ENCODE data around the gene FOXD3.

Gene FOXD3

DNA sequence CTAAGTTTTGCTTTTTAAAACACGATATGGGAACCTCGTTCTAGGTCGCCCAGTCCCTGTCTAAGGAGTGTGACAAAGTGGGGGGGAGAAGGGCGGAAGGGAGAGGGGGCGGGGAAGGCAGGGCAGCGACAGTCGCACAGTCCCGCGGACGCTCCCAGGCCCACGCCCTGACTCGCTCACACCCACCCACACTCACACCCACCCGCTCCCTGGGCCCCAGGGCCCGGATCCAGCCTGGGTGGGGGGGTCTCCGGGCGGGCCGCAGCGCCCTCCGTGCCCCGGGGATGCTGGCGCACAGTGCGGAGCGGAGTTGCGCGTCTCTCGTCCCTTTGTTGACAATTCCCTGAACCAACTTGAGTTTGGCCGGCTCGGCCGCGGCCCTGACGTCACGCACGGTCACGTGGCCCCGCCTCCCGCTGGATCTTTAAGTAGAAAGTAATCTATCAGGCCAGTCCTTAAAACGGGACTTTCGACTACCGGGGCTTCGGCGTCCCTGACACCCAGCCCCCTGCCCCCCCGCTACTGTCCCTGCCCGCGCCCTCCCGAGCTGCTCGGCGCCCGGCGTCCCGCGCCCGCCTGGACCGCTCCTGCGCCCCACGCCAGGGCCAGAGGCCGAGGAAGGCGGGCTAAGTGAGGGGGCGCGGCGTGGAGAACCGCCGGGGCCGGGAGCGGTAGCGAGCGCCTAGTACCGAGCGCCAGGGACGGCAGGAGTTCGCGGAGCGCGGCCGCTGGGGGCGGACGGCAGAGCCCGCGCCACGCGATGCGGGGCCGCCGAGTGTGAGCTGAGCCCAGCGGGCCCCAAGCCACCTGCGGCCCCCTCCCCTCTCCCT, at the start of gene FOXD3:
Gene FOXD3 (plus strand): TSS at position 454 of the 830 bp plus-strand sequence. CDS start 492 bp downstream, outside the sequence.
- no peak for DNase-seq (ENCODE audit: low read depth in 2 of 2)

DNA sequence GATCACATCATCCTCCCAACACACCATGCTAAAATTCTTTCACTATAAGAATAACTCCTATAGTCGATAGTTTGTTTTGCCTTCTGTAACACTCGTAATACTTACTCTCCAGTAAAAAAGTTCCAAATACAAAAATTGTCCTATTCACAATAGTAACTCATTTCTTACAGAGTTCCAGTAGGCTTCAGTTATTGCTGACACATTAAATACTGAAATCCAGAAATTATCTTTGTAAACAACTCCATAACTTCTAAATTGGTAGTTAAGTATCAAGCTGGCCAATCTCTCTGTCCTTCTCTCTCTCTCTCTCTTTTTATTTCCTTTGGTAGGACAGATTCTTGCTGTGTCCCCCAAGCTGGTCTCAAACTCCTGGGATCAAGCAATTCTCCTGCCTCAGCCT, 49.6 kb upstream of the FOXD3 start:
- no peak for DNase-seq (ENCODE audit: low read depth in 2 of 2)

DNA sequence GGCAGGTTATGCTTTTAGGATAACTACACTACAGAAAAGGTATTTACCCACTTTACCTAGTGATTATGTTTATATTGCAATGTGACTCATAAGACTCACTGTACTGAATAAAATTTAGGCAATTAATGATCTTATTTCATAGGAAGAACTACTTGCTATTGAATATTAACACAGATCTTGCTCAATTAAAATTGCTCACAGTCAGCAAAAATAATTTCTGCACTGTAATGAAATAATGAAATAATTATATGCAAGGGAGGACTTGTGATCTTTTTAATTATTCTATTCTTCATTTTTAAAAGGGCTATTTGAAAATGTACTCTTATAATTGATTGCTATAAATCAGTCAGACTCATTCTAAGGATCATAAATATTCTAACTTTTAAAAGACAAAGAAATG, 48.0 kb upstream of the FOXD3 start:
- DNase-seq (ENCODE audit: low read depth in 2 of 2): no peak

DNA sequence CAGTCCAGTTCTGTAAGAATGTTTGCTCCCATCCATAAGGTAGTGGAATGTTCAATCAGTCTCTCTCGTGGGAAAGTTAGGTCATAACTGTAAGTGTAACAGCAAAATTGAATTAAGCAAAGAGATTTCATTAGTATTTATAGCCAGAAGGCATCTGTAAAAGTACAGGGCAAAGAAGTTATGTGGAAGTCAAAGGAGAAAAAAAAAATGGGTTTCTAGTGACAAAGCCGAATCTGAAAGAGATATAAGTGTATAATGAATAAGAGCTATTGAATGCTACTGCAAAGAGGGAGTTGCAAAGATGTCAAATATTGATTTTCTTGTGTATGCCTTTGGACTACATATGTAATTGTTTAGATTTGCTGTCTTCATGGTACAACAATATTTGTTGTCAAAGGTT, 47.4 kb upstream of the FOXD3 start:
- DNase-seq (ENCODE audit: low read depth in 2 of 2): no peak

DNA sequence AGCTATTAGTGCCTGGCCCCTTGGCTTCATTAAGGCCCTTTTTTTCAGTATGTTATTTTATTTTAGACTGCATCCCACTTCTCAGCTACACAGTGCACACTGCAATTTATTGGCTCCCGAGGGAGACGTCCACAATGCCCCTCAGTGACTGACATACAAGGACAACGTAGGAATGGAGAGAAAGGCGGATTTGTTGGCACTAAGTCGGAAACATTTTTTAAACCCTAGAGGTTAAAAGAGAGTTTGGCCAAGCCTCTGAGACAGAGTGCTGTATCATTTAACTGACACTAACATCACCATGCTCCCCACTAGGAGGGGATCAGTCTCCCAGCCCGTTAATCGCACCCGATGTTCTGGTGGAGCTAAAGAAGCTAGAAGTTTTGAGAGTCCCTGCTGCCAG, 45.7 kb upstream of the FOXD3 start:
- no peak for DNase-seq (ENCODE audit: low read depth in 2 of 2)

DNA sequence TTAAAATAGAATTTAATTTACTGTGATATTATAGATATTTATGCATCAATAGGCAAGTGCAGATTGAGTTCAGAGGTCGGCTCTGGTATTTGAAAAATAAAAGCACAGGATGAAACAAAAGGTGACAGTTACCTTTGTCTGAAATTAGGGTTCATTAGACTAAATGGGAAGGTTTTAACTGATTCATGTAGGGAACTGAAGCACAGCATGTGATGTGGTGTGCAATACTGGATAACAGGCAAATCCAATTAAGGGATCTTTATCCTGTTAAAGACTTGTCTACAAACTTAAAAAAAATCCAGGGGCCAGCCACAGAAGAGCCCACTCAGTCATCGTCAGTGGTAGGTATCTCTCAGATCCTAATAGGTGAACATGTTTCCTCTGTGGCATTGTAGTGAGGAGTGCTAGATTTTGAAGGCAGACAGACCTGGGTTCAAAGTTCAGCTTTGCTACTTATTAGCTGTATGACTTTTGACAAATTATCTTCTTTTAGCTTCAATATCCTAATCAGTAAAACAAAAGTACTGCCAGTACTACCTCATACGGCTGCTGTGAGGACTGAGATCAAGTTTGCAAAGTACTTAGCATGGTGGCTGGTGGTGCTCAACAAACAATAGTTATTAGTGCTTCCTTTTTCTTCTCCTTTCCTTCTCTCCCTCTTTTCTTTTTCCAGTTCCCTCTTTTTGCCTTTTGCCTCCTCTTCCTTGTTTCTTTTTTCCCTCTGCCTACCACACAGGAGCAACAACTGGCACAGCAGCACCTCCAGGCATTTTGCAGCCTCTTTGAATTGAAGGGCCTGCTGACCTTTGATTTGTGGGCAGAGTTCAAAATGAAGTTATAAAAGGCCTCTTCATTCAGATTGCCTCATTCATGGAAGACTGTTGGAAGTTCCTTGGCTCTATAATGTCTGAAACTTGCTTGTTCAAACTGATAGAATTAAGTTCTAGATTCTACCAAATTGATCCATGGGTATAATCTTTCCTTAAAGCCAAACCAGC, 44.9 kb upstream of the FOXD3 start:
- no peak for DNase-seq (ENCODE audit: low read depth in 2 of 2)

DNA sequence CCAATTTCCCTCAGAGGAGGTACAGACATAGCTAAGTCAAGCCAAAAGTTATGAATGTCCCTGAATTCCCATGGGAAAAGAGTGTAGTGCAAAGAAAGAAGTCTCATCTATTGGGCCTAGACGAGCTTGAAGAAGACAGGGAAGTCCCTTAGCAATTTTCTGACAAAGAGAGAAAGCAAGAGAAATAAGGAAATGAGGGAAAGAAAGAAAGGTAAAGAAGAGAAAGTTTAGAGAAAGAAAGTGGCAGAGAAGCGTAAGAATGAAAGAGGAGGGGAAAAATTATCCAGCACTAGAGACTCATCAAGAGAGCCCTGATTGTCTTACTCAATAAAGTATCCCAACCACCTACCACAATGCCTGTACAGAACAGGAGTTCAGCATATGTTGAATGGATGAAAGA, 40.6 kb upstream of the FOXD3 start:
- DNase-seq (ENCODE audit: low read depth in 2 of 2): no peak

DNA sequence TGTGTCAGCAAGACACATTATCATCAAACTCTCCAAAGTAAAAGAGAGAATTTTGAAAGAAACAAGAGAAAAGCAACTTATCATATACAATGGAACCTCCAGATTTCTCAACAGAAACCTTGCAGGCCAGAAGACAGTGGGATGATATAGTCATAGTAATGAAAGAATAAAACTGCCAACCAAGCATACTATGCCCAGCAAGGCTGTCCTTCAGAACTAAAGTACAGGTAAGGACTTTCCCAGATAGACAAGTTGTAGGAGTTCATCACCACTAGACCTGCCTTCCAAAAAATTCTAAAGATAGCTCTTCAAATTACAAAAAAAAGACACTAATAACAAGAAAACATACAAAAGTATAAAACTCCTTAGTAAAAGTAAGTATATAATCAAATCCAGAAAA, 33.2 kb upstream of the FOXD3 start:
- no peak for DNase-seq (ENCODE audit: low read depth in 2 of 2)

DNA sequence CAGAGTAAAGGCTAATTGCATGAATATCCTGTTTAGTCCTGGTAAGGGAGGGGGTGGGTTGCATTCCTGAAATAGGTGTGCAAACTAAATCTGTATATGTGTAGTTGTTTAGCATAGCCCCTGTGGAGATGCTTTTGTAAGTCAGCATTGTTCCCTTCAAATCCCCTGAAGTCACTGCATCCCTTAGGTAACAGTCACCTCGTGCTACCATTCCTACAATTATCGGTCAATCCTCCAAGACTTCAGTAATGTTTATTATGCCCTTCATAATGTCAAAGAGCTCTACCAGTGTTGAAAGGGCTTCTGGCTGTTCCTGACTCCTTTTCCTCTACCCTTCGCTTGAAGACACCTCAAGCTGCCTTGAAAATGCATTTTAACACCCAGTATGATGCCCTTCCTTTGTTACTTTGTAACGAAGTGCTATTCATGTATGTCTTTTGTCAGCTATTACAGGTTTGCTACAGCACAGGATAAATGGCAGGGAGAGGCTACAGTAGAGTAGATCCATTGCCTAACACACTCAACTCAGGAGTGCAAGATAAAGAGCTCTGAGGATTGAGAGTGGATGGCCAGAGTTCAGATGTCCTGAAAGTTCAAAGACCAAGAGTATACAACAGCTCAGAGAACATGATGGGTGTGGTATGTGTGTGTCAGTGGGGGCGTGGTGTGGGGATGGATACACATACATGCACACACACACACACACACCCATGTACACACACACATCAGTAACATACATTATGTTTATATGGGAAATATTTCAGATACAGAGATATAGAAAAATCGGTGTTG, 27.4 kb upstream of the FOXD3 start:
- no peak for DNase-seq (ENCODE audit: low read depth in 2 of 2)

DNA sequence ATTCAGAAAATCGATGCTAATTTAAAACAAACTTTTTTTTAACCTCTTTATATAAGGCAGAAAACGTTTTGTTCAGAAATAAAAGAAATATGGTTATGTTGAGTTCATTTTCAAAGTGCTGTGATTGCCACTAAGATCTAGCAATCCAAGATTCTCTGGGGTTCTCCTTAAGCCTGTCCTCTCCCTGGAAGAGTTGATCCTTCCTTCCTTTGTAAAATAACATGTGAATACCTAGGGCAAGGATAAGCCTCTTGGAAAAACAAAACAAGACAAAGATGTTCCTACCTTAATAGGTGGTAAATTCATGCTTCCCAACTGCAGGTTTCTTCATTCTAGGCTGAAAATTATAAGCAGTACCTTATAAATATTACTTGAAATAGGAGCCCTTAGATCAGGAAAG, 18.0 kb upstream of the FOXD3 start:
- no peak for DNase-seq (ENCODE audit: low read depth in 2 of 2)

DNA sequence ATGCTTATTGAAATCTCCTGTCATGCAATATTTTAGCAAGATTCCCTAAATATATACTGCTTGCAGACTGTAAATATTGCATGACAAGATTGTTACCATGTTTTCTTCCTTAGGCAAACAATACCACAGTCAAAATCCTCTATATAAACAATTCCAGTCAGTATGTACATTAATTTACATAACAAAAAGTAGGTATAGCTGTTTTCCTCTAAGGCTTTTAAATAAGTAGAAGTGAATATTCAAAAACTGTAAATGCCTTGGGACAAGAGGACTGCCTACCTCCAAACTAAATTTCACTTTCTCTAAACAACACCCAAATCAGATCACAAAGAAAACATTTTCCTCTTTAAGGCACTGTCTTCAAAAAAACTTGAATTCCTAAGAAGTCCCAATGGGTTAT, 17.3 kb upstream of the FOXD3 start:
- DNase-seq (ENCODE audit: low read depth in 2 of 2): no peak

DNA sequence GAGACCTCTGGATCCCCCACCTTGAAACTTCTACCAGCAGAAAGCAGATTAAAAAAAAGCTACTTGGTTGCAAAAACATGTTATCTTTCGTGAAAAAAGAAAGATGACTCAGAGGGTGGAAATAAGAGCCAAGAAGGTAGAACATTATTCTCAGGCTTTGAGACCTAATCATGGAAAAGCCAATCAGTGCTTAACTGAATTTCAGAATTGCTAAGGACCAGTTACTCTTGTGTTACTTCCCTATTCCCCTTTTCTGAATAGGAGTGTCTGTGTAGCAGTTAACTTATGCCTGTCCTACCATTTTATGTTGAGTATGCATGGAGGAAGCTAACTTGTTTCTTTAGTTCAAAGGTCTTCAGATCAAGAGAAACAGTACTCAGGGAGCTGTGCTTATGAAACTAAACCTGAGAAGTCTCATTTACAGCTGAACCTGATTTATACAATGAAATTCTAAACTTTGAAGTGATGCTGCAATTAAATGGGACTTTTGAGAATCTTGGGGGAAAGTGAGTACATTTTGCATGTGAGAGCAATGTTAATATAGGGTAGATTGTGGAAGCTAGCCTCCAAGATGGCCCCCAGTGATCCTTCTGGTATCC, 15.1 kb upstream of the FOXD3 start:
- DNase-seq (ENCODE audit: low read depth in 2 of 2): no peak

DNA sequence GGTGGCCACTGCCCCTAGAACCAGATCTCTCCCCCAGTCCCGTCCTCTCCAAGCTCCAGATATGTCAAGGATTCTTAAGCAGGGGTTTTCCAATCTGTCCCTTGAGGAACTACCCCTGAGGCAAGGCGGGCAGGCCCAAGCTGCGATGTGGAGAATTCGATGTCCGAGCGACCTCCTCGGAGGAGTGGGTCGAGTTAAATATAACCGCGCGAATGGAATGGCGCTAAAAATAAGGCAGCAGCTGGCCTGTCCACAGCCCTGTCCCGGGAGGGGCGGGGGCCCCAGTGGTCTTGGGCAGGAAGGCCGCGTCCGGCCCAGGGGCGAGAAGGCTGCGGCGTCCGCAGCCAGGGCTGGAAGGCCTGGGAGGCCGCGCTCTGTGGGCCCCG, 5.8 kb upstream of the FOXD3 start:
- no peak for DNase-seq (ENCODE audit: low read depth in 2 of 2)

DNA sequence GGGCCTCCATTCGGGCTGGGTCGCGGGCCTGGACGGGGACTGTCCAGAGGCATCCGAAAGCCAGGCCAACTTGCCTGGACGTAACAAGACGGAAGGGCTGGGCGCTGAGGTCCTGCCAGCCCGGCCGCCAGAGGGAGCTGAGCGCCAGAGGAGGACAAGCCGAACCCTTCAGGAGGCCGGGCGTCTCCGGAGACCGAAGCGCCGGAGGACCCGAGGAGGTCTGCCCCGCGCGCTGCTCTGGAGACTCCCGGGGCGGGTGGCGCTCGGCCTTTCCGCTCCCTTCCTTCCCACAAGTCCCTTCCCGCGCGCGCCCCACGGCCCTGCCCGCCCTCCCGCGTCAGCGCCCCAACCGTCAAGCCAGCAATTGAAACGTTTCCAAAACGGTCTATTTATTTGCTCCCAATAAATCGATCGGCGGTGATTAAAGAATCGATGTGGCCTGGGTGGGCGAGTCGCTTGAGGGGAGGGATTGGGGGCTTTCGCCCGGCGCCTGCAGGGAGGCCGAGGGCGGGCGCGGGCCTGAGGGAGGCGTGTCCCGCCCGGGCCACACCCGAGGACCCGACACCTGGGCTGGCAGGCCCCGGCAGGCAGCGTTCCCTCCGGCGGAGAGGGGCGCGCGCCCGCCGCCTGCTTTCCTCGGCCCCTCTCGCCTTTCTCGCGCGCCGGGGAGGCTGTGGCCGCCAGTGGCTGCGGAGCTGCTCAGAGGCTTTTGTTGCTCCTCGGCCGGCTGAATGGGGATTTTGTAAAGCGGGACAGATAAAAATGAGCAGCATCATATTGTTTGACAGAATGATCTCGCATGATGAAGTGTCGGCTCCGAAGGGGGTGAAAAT, 5.2 kb upstream of the FOXD3 start:
- no peak for DNase-seq (ENCODE audit: low read depth in 2 of 2)

DNA sequence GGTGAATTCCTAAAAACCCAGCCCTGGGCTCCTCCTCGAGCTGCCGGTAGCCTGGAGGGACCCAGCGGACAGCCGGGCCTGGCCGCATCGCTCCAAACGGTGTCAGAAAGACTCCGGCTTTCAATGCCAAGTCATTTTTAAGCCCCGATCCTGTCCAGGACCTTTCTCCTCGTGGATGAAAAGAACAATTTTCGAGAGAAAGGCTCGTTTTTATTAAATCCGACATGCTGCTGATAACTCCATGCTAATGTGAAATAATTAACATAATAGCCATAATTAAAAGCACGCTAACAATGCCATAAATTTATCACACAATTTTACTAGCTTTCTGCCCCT, 4.6 kb upstream of the FOXD3 start:
- DNase-seq (ENCODE audit: low read depth in 2 of 2): no peak

DNA sequence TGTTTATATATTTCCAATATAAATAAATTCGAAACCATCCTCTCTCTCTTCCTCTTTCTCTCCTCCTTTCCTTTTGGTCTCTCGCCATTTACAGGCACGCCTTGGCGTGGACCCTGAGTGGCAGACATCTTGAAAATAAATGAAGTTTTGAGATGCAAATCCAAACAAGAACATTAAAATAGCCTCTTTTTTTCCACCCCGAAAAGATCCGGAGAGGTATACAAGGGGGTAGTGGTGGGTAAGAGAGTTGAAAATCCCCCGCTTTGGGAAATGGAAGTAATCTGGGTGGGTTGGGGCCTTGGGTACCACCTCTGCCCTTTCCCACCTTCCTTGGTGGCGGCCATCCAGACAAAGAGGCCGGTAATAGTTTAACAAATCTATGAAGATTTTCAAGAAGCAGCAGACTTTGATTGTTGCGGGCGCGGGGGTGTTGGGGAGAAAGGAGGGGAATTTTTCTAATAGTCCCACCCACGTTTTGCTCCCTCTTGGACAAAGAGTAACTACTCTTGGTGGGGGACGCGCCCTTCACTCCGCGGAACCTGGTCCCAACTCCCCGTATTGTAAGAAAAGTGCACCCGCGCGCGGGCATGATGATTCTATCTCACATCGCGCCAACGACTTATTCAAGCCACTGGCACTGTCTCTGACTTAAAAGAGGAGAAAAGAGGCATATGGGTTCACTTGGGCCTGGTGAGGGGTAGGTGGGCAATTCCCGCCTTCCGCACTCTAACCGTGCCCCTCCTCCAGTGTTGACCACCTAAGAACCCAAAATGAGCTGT, 4.0 kb upstream of the FOXD3 start:
- no peak for DNase-seq (ENCODE audit: low read depth in 2 of 2)

DNA sequence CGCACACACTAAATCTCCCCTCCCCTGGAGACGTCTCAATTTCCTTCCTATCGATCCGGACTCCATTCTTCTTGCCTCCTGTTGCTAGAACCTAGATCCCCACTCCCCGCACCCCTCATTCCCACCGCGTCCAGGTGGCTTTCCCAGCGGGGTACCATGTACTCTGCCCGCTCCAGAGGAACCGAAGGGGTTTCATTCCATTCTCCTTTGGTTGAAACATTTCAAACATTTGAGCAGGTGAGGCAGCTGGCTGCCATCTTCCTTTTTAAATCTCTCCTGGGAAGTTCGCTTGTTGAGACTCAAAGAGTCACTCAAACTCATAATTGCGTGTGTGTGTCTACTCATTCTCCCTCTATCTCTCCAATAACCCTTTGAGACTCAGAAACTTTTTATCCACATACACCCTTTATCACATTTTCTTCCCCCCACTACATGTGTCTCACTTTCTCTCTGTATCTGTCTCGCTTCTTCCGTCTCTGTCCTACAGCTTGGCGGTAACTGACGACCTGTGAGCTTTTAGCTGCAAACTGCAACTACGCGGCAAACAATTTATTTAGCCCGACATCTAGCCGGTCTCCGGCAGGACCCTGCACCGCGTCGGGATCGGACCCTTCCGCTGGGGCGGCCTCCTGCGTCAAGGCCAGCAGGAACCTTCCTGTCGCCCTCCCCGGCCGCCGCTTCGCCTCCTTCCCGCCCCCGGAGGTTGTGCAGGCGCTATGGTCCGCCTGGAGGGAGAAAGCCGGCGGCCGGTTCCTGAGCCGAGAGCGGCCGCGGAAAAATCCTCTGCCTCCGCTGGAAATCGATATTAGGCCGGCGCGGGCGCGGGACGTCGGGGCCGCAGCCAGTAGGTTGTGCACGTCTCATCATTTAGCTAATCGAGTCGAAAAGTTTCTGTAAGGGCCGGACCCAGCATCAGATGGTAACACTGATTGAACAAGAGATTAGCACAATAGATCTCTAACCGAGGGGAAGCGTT, 3.0 kb upstream of the FOXD3 start:
- no peak for DNase-seq (ENCODE audit: low read depth in 2 of 2)

DNA sequence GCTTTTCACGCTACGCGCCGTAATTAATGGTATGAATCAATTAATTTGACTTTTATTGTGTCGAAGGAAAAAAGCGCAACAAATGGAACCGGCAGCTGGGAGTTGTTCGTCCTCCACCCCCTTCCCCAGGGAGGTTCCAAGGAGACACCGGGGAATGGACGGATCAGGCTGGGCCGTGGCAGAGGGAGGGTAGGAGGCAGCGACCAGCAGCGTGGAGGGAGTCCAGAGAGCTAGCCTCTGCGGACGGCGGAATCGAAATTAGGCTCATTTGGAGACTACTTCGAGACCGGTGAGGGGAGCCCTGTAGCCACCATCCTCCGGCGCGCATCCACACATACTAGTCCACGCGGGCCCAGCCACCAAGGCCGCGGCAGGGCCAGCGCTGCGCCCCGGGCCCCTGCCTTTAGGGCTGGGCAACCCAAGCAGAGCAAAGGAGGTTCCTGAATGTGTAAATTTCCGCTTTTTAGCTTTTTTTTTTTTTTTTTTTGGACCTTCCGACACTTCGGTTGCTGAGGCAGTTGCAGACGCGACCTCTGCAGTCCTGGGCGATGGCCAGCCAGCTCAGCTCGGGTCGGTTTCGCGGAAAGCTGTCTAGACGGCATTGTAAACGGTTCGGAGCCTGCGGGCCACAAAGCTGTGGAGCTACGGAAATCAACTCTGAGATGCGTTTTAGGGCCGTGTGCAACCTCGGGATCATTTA, 2.2 kb upstream of the FOXD3 start:
- no peak for DNase-seq (ENCODE audit: low read depth in 2 of 2)
